HG02678 (cell line): ENCODE measurements around the gene GRPEL2.
A peak's percentile ranks its signal among the peaks of the same experiment; 100 is the strongest.

ENCODE experiments used
- ATAC-seq: cut with Tn5 transposase; IDR thresholded peaks from one replicate; pipeline ENCODE4 v1.9.1; 2021; ENCODE audit warnings: mild to moderate bottlenecking, moderate library complexity; ENCODE audit not compliant: unreplicated experiment

GRPEL2 gene

DNA sequence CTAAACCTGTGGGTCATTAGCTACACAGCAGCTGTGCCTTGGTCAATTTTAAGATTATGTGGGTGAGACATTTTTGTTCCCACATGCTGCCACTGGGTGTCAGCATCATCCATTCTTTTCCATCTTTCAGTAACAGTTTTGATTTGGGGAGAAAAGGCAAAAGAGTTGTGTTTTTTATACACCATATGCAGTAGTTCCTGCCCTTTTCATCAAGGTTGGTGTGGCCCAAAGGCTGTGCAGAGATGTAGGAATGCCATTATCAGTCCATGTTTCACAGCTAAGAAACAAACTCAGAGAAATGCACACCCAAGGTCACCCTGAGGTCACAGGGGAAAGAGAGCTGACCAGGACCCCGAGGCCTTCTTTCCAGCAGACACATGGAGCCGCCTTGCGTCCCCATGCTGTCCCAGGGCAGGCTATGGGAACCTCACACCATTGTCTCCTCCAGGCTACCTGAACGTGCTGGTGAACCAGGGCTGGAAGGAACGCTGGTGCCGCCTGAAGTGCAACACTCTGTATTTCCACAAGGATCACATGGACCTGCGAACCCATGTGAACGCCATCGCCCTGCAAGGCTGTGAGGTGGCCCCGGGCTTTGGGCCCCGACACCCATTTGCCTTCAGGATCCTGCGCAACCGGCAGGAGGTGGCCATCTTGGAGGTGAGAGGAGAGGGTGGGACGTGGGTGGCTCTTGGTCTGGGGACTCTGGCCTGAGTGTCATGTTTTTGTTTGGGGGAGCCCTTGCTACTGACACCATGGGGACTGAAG lies 27.8 kb upstream of the GRPEL2 start:
- peak; percentile 55 for ATAC-seq

DNA sequence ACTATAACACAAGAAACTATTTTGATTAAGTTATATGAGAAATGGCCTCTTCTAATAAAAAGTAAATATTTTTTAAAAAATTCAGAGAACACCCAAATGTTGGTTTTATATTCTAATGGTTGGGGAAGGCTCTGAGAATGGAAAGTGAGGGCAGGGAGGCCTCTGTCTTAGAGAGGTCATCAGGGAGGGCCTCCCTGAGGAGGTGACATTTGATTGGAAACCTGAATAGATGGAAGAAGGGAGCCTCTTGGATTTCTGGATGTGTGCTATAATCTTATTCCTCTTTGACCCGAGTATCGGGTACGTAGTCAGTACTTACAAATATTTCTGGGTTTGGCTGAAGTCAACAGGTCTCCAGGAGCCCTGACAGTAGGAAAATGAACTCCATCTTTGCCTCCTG lies 26.1 kb upstream of the GRPEL2 start:
- ATAC-seq = no peak

- no peak for ATAC-seq
Measured at GRCh38 chr5:149320791-149321330, 24.4 kb upstream of the GRPEL2 start.

GRCh38 chr5:149322518-149322917 lies 22.8 kb upstream of the GRPEL2 start:
- ATAC-seq = no peak

DNA sequence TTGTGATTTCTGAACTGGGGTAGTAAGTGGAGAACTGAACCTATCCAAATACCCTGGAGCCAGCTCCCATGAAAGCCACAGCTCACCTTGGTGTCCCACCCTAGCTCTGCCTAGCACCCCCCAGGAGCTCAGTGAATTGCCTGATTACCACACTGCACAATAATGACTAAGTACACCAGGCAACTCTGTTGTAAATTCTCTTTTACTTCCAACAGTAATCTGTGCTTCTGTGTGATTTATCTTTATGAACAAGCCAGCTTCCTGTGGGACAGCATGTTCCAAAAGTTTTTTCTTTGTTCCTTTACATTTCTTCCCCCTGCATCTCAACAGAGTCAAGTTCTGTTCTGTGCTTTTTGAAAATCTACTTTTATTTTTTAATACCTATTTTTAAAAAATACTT lies 22.1 kb upstream of the GRPEL2 start:
- no peak for ATAC-seq

GRCh38 chr5:149323621-149324205 lies 21.6 kb upstream of the GRPEL2 start:
- ATAC-seq = no peak

GRCh38 chr5:149324641-149325040 lies 20.7 kb upstream of the GRPEL2 start:
- ATAC-seq = no peak

GRCh38 chr5:149325166-149325735 lies 20.0 kb upstream of the GRPEL2 start:
- ATAC-seq = no peak

GRCh38 chr5:149325894-149326293 lies 19.4 kb upstream of the GRPEL2 start:
- ATAC-seq = no peak

DNA sequence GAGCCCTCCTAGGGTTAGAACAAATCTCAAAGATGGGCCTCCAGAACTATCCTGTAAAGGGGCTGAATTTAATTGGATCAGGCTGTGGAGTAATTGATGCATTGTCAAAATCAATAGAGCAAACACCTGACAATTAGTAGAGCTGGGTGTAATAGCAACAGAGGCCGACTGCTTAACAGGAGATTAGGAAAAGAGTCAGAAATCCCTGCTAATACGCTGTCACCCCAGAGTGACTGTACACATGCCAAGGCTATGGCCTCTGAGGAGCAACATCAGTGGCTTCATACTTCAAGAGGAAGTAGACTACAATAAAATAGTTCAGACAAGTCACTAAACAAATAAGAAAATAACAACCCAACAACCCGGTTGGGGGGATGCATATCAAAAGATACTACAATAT lies 18.7 kb upstream of the GRPEL2 start:
- ATAC-seq = no peak

GRCh38 chr5:149328177-149328576 lies 17.1 kb upstream of the GRPEL2 start:
- ATAC-seq = no peak

DNA sequence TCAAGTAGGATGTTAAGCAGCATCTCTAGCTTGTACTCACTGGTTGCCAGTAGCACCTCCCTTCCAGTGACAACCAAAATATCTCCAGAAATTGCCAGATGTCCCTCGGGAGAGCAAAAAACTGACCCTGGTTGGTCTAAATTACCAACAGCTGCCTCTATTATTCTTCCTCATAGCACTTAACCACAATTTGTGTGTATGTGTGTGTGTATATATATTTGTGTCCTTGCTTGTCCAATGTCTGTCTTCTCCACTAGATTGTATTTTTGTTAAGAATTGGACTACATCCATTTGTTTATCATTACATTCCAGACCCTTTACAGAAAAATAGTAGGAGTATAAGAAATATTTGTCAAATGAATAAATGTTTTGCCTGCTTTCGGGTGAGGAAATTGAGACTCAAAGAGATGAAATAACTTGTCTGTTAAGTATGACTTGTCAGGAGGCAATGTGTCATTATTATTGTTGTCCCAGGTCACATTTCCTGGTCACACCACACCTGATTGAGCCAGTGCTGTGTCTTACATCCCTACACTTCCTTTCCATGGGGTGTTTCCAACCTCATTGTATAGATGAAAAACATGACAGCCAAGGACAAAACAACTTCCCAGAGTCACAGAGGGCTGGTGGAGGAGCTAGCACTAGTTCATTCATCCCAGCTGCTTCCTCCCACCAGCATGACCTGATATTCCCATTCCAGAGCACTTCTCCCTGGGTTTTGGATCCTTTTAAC lies 11.4 kb upstream of the GRPEL2 start:
- ATAC-seq = no peak

GRCh38 chr5:149337736-149338135 lies 7.6 kb upstream of the GRPEL2 start:
- no peak for ATAC-seq

GRCh38 chr5:149338364-149338763 lies 6.9 kb upstream of the GRPEL2 start:
- ATAC-seq = no peak

- ATAC-seq = no peak
Measured at GRCh38 chr5:149340920-149341319, 4.4 kb upstream of the GRPEL2 start.

DNA sequence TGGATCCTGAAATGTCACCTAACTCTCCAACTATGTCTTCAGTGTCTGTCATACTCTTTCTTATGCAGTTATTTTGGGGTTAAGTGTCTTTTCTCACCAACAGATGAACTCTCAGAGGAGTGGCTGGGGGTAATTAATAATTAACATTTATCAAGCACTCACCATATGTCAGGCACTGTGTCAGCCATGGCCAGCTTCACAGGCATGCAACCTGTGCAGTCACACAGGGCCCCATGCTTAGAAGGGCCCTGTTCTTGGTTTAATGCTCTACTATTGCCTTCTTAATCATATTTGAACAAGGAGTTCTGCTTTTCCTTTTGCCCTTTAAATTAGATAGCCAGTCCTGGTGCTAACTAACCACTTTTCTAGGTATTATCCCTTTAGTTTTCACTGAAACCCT lies 3.4 kb upstream of the GRPEL2 start:
- ATAC-seq = no peak

DNA sequence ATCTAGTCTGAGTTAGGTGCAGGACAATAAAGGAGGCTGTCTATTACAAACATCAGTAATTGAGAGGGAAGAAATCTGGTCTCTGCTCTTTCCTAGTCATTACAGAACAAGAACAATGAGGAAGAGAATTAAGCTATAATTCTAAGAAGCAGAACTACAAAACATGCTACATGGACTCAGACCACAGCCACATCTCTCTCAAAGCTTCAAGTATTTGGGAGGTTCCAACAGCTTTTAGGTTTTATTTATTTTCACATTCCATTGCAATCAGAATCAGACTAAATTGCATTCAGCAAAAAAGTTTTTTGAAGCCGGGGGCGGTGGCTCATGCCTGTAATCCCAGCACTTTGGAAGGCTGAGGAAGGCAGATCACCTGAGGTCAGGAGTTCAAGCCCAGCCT lies 1.1 kb upstream of the GRPEL2 start:
- no peak for ATAC-seq

- ATAC-seq = no peak
Measured at GRCh38 chr5:149345892-149346222, 558 bp downstream of the GRPEL2 start.

DNA sequence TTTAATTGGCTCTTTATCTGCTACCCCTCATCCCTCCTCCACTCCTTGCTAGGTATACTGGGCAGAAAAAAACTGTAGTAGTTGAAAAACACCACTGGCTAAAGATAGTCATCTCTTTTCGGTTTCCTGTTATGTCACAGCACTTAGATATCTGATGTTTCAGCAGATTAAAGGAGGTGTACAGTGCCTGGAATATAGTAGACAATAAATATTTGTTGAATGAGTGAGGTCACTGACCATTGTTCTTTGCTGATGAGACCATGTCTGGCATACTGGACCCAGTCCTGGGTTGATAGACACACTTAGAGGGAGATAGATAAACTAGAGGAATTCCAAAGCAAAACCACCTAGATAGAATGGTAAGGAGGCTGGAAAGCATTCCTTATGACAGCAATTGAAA lies 3.2 kb downstream of the GRPEL2 start:
- ATAC-seq = no peak

DNA sequence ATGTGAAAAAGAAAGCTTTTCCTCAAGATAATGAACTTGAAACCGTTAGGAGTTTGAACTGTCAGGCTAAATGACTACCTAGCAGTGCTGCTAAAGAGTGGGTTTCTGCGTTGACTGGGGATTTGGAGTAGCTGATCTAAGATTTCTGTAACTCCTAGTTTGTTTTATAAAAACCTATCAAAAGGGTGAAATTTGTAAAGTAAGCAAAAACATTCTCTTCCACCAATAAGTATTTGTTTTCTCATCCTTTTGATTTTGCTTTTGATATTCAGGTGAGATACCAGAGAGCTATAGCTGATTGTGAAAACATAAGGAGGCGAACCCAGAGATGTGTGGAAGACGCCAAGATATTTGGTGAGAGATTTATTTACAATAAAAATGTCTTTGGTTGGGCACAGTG lies 4.1 kb downstream of the GRPEL2 start:
- ATAC-seq = no peak

- no peak for ATAC-seq
Measured at GRCh38 chr5:149352169-149352568, 6.9 kb downstream of the GRPEL2 start.

- no peak for ATAC-seq
Measured at GRCh38 chr5:149353911-149354310, 8.6 kb downstream of the GRPEL2 start.
